Measurements from ENCODE around the gene COL6A2.
"Not testable (repeated sequence)": the region's sequence is repeated elsewhere in the genome, so short reads cannot be mapped to it uniquely, and the experiment has no call there.

COL6A2 gene

DNA sequence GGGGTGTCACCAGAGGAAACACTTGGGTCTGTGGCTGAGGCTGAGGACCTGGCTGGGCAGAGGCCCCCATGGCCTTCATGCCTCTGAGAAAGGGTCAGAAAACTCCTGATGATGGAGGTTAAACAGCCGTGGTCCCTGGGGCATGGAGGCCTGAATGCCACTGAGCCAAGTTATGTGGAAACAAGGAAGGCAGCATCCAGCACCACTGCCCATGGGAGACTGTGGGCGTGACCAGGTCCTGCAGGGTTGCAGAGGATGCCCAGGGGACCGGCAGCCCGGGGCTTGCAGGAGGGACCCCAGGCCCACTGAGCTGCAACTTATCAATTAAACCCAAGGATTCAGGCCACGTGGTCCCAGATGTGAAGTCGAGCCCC, 18.9 kb upstream of the COL6A2 start:
- no peak for DNase-seq (ENCODE audit: low read depth in 2 of 2)

- no peak for DNase-seq (ENCODE audit: low read depth in 2 of 2)
Measured at GRCh38 chr21:46079352-46080170, 18.4 kb upstream of the COL6A2 start.

DNA sequence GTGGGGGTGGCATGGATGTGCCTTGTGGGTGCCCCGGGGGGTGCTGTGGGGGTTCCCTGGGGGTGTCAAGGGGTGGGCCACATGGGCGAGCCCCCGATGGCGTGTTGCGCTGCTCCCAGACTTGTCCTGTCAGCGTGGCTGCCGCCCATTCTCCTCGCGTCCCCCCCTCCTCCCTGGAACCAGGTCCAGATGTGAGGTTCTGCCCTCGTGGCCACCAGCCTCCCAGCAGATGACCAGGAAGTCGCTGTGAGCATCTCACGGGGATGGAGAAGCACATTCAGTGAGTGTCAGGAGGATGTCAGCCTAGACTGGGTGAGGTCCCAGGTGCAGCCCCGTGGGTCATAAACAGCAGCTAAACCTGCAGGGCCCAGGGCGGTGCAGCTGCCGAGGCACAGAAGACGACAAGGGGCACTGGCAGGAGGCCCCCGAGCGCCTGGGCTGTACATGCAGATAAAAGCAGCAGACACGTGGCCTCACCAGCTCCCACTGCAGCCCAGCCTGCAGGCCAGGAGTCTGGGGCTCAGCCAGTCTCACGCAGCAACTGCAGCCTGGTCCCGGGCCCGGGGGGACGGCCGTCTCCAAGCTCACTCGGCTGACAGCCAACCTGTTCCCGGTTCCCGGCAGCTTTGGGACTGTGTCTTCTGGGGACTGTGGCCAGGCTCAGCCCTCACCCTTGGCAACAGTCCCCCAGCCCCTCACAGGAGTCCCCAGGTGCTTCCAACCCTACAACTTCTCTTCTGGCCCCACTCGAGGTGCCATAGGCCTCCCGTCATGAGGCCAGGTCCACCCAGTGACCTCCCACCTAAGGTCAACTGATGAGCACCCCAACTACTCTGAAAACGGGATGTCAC, 17.5 kb upstream of the COL6A2 start:
- no peak for DNase-seq (ENCODE audit: low read depth in 2 of 2)

DNA sequence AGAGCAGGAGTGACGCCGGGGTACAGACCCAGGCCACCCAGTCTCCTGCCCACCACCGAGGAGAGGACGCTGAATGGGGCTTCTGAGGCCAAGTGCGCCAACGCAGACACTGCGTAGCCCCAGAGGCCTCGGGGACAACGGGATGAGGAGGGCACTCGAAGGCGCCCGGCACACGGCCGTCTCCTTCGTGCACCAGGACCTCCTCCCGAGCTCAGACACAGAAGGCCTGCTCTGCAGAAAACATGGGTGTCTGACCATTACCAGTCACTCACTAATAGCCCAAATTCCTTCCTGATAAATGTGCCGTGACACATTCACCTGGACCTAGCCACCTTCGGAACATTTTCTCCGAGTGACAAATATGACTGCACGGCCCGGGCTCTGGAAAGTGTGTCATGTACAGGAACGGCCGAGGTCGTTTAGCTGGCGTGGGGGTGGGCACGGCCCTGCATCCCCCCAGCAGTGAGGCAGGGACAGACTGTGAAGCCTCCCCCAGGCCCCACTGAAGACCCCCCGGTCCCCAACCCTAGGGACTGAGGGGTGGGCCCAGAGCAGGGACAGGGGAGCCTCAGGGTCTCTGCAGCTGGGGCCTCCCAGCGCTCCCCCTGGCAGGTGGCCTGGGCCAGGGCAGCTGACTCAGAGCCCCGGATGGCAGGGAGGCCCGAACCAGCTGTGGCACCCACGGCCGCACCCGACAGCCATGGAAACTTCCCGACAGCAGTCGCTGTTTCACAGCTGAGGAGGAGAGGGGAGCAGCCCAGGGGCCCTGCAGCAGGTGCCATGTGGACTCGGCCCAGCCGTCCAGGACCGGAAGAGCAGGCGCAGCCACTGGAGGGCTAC, 16.7 kb upstream of the COL6A2 start:
- DNase-seq (ENCODE audit: low read depth in 2 of 2) = no peak

- DNase-seq (ENCODE audit: low read depth in 2 of 2) = no peak
Measured at GRCh38 chr21:46081862-46082712, 15.8 kb upstream of the COL6A2 start.

- no peak for DNase-seq (ENCODE audit: low read depth in 2 of 2)
Measured at GRCh38 chr21:46082713-46082962, 15.3 kb upstream of the COL6A2 start.

- DNase-seq (ENCODE audit: low read depth in 2 of 2) = no peak
Measured at GRCh38 chr21:46082963-46083790, 14.7 kb upstream of the COL6A2 start.

DNA sequence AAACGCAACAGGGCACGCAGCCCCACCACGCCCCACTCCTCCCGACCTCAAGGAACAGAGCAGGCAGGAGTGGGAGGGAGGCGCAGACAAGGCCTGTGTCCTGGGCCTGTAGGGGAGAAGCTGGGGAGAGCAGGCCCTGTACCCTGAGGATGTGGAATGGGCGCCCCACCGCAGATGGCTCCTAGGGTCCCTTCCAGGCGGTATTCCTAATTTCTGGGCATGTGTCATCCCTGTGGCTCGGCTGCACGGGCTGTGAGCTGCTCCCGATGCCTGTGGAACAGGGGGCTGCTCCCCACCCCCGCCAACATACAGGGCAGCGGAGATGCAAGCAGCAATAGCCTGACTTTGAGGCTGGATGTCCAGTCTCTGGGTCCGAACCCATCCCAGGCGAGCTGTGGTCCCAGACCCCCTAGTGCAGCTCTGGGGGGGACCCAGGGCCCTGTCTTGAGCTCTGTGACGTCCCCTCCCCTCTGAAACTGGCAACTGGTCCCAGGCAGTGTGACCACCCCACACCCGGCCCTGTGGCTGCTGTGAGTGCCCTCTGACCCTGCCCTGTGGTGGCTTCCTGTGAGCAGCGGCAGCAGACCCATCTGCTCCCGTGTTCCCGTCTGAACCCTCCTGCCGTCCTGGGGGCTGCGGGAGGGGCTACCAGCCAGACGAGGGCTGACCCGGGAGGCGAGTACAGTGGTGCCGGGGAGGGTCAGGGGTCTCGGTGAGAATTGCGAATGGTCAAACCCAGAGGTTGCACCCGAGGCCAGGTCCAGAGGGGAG, 13.9 kb upstream of the COL6A2 start:
- DNase-seq (ENCODE audit: low read depth in 2 of 2) = no peak

- no peak for DNase-seq (ENCODE audit: low read depth in 2 of 2)
Measured at GRCh38 chr21:46084709-46085108, 13.2 kb upstream of the COL6A2 start.

- not testable (repeated sequence) for DNase-seq (ENCODE audit: low read depth in 2 of 2)
Measured at GRCh38 chr21:46085259-46085658, 12.7 kb upstream of the COL6A2 start.

DNA sequence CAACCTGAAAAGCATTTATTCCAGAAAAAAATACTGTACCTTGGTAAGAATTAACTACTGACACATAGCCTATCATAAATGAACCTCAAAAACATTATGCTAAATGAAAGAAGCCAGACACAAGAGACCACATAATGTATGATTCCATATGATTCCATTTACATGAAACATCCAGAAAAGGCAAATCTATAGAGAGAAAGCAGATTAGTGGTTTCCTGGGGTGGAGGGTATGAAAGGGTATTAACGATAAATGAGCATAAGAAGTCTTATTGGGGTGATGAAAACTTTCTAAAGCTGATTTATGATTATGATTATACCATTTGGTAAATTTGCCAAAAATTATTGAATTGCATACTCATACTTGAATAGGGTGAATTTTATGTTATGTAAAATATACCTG, 10.3 kb upstream of the COL6A2 start:
- DNase-seq (ENCODE audit: low read depth in 2 of 2) = no peak

- DNase-seq (ENCODE audit: low read depth in 2 of 2) = no peak
Measured at GRCh38 chr21:46088189-46088588, 9.7 kb upstream of the COL6A2 start.

- no peak for DNase-seq (ENCODE audit: low read depth in 2 of 2)
Measured at GRCh38 chr21:46089285-46089684, 8.6 kb upstream of the COL6A2 start.

GRCh38 chr21:46091118-46091517, 6.8 kb upstream of the COL6A2 start:
- no peak for DNase-seq (ENCODE audit: low read depth in 2 of 2)

DNA sequence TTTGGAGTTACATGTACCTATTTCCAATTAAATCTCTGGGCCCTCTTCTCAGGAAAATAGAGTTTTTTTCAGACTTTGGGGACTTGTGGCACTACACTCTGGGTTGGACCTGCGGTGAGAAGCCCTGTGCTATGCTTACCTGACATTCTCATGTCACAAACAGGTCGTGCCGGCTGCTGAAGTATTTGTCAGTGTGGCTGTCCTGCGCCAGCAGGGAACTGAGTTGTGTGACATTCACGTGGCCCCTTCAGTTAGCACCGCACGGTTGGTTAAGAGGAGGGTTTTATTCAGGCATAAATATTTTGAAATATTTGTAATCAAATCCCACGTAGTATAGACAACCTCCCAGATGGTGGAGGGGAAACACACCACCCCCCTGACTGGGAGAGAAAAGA, 6.3 kb upstream of the COL6A2 start:
- no peak for DNase-seq (ENCODE audit: low read depth in 2 of 2)

GRCh38 chr21:46092026-46092764, 5.7 kb upstream of the COL6A2 start:
- no peak for DNase-seq (ENCODE audit: low read depth in 2 of 2)

DNA sequence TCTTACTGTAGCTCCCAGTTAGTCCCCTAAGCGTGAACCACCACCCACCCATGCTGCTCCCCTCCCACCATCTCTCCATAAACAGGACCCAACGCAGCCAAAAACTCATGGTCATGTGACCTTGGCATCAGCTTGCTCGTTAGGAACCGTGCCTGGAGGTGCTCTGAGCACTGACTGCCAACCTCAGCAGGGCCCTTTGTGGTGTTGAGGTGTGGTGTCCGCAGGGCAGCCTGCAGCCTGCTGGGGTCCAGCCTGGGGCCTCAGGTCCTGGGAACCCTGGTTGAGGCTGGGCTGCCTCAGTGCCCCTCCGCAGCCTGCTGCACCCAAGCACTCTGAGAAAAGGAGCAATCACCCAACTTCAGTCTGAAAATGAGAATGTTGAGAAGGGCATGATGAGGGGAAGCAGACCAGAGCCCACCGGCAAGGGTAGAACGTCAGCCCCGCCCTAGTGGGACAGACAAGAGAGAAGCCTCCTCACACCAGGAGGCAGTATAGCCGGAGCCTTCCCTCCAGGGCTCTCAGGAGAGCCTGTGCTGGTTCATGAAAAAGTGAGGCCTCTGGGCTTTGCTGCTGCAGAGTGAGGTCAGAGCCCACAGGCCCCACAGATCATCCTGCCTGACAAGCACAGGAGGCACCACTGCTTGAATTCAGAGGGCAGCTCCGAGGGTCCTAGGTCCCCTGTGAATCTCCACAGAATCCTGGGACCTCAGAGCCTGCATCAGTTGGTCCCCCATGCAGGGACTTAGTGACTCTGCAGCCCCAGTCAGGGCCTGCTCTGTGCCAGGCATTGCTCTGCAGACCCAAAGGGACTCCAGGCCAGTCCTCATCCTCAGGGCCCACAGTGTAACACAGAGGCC, 4.9 kb upstream of the COL6A2 start:
- DNase-seq (ENCODE audit: low read depth in 2 of 2) = no peak
